Keratinocyte (primary cell): Measurements from ENCODE around the gene PROSER1.

ENCODE experiments used
- CTCF ChIP-seq, 3 experiments: IDR thresholded peaks in 1 of 3; conservative IDR thresholded peaks in 1 of 3; optimal IDR thresholded peaks in 1 of 3; 2 replicates in 2 of 3; 3 replicates in 1 of 3; pipeline versions ENCODE3 to v1.5.1; 2011; ENCODE audit warnings: low read length in 3 of 3, mild to moderate bottlenecking in 3 of 3, moderate library complexity in 2 of 3, control low read depth in 1 of 3, inconsistent platforms in 1 of 3; ENCODE audit not compliant: insufficient read depth in 2 of 3; ENCODE audit errors: extremely low read depth in 1 of 3
- EZH2 ChIP-seq: IDR thresholded peaks from one replicate; pipeline ENCODE4 v1.6.1; 2012; ENCODE audit warnings: inconsistent platforms, mild to moderate bottlenecking, low read length, moderate library complexity

- TF ChIP-seq CTCF (optimal IDR thresholded peaks at IDR 0.05 in 1 of 3, IDR thresholded peaks at IDR 0.05 in 1 of 3, conservative IDR thresholded peaks at IDR 0.05 in 1 of 3; ENCODE audit: extremely low read depth in 1 of 3, insufficient read depth in 2 of 3, low read length in 3 of 3) (no peak), EZH2 (no peak)
These were observed 2.1 kb downstream of the PROSER1 start for GRCh38 chr13:39035799-39036198.
